ENCODE data around the gene WDR86. TPM values are rescaled to one million over a fixed set of nuclear protein-coding genes. Genes with fewer than 3 reads are reported as not detected.

WDR86 gene
- total RNA-seq, 1 experiment from 2014 or later = 8.1 TPM

DNA sequence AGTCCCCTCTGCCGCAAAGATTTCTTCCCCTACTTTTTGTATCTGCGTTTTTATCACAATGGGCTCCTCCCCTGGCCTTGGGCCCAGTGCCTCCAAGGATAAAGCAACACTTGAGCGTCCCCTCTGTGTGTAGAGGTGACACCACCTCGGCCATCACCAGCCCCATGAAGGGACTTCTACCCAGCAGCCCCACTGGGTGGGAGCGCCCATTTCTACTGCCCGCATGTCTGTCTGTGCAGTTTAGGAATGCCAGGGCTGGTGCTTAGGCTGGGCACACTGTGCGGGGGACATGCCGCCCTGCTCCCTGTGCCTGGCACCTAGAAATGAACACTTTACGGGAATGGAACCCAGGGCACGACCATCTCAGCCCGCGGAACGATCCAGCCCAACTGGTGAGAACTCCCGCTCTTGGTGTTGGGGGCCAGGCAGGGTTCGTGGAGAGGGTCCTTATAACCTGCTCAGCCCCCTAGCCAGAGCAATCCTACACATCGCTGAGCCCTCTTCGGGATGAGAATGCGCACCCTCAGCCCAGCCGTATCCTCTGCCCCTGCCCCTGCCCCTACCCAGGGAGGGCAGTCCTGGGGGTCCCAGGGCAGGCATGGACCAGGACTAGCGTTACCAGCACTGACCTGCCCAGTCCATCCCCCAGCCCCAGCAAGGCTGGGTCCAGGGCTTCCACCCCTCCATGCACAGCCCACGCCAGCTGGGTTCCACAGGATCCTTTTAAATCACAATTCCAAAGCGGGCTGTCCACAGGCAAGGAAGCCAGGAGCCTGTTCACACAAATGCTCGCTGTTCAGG lies 17.3 kb upstream of the WDR86 start:
- Histone ChIP-seq H4K20me1 (ENCODE audit: control insufficient read depth, insufficient read depth, insufficient read length) (no peaks in the 10 kb centered on the region), H3K79me2 (ENCODE audit: insufficient read depth, low read length) (no peaks in the 10 kb centered on the region), H3K9me3 (ENCODE audit: control insufficient read depth, low read depth, low read length) (no peaks in the 10 kb centered on the region), H2BK12ac (ENCODE audit: insufficient read length, low read depth, low read length) (no peak overlapping the region), H3K23ac (ENCODE audit: insufficient read length, low read depth, low read length) (no peak overlapping the region), H3K4me2 (ENCODE audit: insufficient read depth, insufficient read length, low read length) (no peak overlapping the region), H3K14ac (ENCODE audit: insufficient read depth, low read length) (no peak overlapping the region), H3K27me3 (ENCODE audit: insufficient read depth, low read length) (no peaks in the 10 kb centered on the region), H2BK15ac (ENCODE audit: low read depth, low read length) (no peak overlapping the region; the same call in 1 of the 2 replicates), H4K91ac (ENCODE audit: insufficient read length, low read depth, low read length) (no peak overlapping the region), H3K27ac (ENCODE audit: insufficient read length, low read depth, low read length) (no peak overlapping the region), H2AFZ (ENCODE audit: low read length) (no peak overlapping the region), H4K8ac (replicated peaks; ENCODE audit: insufficient read length, low read depth, low read length) (no peak overlapping the region), H3T11ph (ENCODE audit: low read length) (no peak overlapping the region), H2AK5ac (ENCODE audit: insufficient read length, low read length) (no peak overlapping the region), H3K9ac (ENCODE audit: extremely low read depth, insufficient read length, low read length) (no peak overlapping the region), H2BK20ac (ENCODE audit: low read depth, low read length, poor library complexity, severe bottlenecking) (no peak overlapping the region), H3K23me2 (ENCODE audit: insufficient read length, low read depth, low read length, poor library complexity, severe bottlenecking) (no peaks in the 10 kb centered on the region), H2BK120ac (ENCODE audit: low read depth, low read length, poor library complexity, severe bottlenecking) (no peak overlapping the region), H3K18ac (ENCODE audit: insufficient read length, low read depth, low read length) (no peak overlapping the region), H3K4me1 (ENCODE audit: insufficient read depth, low read length) (peaks cover 3% of the 10 kb centered on the region; the same call in 1 of the 2 replicates), H3K56ac (ENCODE audit: insufficient read length, low read depth, low read length) (no peak overlapping the region), H4K5ac (ENCODE audit: insufficient read length, low read depth, low read length) (no peak overlapping the region), H2BK5ac (ENCODE audit: insufficient read length, low read length) (no peak overlapping the region), H3K79me1 (ENCODE audit: insufficient read depth, low read depth, low read length, poor library complexity, severe bottlenecking) (no peaks in the 10 kb centered on the region), H3K4ac (ENCODE audit: low read depth, low read length) (no peak overlapping the region)
- Mint-ChIP-seq H3K36me3 (ENCODE audit: insufficient read depth in 1 of 3, low read depth in 3 of 3) (peaks cover 0 to 3% (median 0%) of the 10 kb centered on the region in 3 experiments; a peak in 2 of 7 replicates), H3K4me3 (no peak overlapping the region), H3K4me1 (peaks cover 33 to 41% of the 10 kb centered on the region in 2 experiments), H3K9me3 (peaks cover 3 to 6% of the 10 kb centered on the region in 2 experiments; a peak in 4 of 5 replicates), H3K27me3 (ENCODE audit: low read depth) (peaks cover 25% of the 10 kb centered on the region), H3K27ac (0 out of 7 replicates have a peak overlapping the region, but pooled peaks of 1 of the 3 experiments have one; percentile 80)
- no CpG with 5 or more reads among the region's 23 CpGs for WGBS (ENCODE audit: extremely low coverage, insufficient read length, low lambda C conversion rate)
- TF ChIP-seq, protein P1, sequence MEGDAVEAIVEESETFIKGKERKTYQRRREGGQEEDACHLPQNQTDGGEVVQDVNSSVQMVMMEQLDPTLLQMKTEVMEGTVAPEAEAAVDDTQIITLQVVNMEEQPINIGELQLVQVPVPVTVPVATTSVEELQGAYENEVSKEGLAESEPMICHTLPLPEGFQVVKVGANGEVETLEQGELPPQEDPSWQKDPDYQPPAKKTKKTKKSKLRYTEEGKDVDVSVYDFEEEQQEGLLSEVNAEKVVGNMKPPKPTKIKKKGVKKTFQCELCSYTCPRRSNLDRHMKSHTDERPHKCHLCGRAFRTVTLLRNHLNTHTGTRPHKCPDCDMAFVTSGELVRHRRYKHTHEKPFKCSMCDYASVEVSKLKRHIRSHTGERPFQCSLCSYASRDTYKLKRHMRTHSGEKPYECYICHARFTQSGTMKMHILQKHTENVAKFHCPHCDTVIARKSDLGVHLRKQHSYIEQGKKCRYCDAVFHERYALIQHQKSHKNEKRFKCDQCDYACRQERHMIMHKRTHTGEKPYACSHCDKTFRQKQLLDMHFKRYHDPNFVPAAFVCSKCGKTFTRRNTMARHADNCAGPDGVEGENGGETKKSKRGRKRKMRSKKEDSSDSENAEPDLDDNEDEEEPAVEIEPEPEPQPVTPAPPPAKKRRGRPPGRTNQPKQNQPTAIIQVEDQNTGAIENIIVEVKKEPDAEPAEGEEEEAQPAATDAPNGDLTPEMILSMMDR (conservative IDR thresholded peaks at IDR 0.05) = no peak
- no peak for DNase-seq
